Keratinocyte (primary cell): ENCODE results near the gene RPL31.

ENCODE experiments used
- EZH2 ChIP-seq: IDR thresholded peaks from one replicate; pipeline ENCODE4 v1.6.1; 2012; ENCODE audit warnings: inconsistent platforms, mild to moderate bottlenecking, low read length, moderate library complexity
- TF ChIP-seq, protein P1 (sequence below), 3 experiments: IDR thresholded peaks in 1 of 3; conservative IDR thresholded peaks in 1 of 3; optimal IDR thresholded peaks in 1 of 3; 2 replicates in 2 of 3; 3 replicates in 1 of 3; pipeline versions ENCODE3 to v1.5.1; 2011; ENCODE audit warnings: low read length in 3 of 3, mild to moderate bottlenecking in 3 of 3, moderate library complexity in 2 of 3, control low read depth in 1 of 3, inconsistent platforms in 1 of 3; ENCODE audit not compliant: insufficient read depth in 2 of 3; ENCODE audit errors: extremely low read depth in 1 of 3

DNA sequence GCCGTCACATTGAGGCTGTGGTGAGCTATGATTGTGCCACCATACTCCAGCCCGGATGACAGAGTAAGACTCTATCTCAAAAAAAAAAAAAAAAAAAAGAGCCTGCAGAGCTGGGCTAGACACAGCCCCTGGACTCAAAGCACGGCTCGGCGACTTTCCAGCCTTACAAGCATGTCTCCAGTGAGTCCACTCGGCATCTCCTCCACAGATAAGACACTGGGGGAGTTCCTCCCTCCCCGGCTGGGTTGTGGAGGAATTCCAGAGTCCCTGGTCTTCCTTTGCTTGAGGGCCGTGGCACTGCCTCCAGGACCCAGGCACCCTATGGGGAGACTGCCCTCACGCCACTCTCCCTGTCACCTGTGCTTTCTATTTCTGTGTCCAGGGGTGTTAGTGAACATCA is 30.9 kb upstream of the RPL31 start:
- TF ChIP-seq, protein P1, sequence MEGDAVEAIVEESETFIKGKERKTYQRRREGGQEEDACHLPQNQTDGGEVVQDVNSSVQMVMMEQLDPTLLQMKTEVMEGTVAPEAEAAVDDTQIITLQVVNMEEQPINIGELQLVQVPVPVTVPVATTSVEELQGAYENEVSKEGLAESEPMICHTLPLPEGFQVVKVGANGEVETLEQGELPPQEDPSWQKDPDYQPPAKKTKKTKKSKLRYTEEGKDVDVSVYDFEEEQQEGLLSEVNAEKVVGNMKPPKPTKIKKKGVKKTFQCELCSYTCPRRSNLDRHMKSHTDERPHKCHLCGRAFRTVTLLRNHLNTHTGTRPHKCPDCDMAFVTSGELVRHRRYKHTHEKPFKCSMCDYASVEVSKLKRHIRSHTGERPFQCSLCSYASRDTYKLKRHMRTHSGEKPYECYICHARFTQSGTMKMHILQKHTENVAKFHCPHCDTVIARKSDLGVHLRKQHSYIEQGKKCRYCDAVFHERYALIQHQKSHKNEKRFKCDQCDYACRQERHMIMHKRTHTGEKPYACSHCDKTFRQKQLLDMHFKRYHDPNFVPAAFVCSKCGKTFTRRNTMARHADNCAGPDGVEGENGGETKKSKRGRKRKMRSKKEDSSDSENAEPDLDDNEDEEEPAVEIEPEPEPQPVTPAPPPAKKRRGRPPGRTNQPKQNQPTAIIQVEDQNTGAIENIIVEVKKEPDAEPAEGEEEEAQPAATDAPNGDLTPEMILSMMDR (optimal IDR thresholded peaks at IDR 0.05 in 1 of 3, IDR thresholded peaks at IDR 0.05 in 1 of 3, conservative IDR thresholded peaks at IDR 0.05 in 1 of 3; ENCODE audit: extremely low read depth in 1 of 3, insufficient read depth in 2 of 3, low read length in 3 of 3), result no peak
- TF ChIP-seq EZH2, result no peak
